Measurements from ENCODE around the gene LARGE1.

The LARGE1 gene

GRCh38 chr22:33774781-33775180 is 145.5 kb downstream of the LARGE1 start:
- no peak for TF ChIP-seq REST (IDR thresholded peaks at IDR 0.05; ENCODE audit: insufficient read depth in 1 of 2, low read depth in 2 of 2, low read length in 2 of 2)
- TF ChIP-seq TAF1 (IDR thresholded peaks at IDR 0.05; ENCODE audit: borderline replicate concordance, insufficient read depth, low read length) = no peak
- no peak for TF ChIP-seq POLR2AphosphoS5 (IDR thresholded peaks at IDR 0.05; ENCODE audit: low read depth, low read length)
- no peak for TF ChIP-seq SIN3A (IDR thresholded peaks at IDR 0.05; ENCODE audit: borderline replicate concordance, insufficient read depth, low read length)
- TF ChIP-seq FOXP2 (optimal IDR thresholded peaks at IDR 0.05; ENCODE audit: borderline replicate concordance, extremely low read depth, extremely low read length, insufficient read depth) = no peak

- TF ChIP-seq REST (IDR thresholded peaks at IDR 0.05; ENCODE audit: insufficient read depth in 1 of 2, low read depth in 2 of 2, low read length in 2 of 2) (no peak), TAF1 (IDR thresholded peaks at IDR 0.05; ENCODE audit: borderline replicate concordance, insufficient read depth, low read length) (no peak), FOXP2 (optimal IDR thresholded peaks at IDR 0.05; ENCODE audit: borderline replicate concordance, extremely low read depth, extremely low read length, insufficient read depth) (no peak), SIN3A (IDR thresholded peaks at IDR 0.05; ENCODE audit: borderline replicate concordance, insufficient read depth, low read length) (no peak), POLR2AphosphoS5 (IDR thresholded peaks at IDR 0.05; ENCODE audit: low read depth, low read length) (no peak)
These were observed 147.5 kb downstream of the LARGE1 start for GRCh38 chr22:33772745-33773144.

GRCh38 chr22:33771136-33771535 is 149.1 kb downstream of the LARGE1 start:
- TF ChIP-seq TAF1 (IDR thresholded peaks at IDR 0.05; ENCODE audit: borderline replicate concordance, insufficient read depth, low read length) (no peak), POLR2AphosphoS5 (IDR thresholded peaks at IDR 0.05; ENCODE audit: low read depth, low read length) (no peak), FOXP2 (optimal IDR thresholded peaks at IDR 0.05; ENCODE audit: borderline replicate concordance, extremely low read depth, extremely low read length, insufficient read depth) (no peak), REST (IDR thresholded peaks at IDR 0.05; ENCODE audit: insufficient read depth in 1 of 2, low read depth in 2 of 2, low read length in 2 of 2) (no peak), SIN3A (IDR thresholded peaks at IDR 0.05; ENCODE audit: borderline replicate concordance, insufficient read depth, low read length) (no peak)

DNA sequence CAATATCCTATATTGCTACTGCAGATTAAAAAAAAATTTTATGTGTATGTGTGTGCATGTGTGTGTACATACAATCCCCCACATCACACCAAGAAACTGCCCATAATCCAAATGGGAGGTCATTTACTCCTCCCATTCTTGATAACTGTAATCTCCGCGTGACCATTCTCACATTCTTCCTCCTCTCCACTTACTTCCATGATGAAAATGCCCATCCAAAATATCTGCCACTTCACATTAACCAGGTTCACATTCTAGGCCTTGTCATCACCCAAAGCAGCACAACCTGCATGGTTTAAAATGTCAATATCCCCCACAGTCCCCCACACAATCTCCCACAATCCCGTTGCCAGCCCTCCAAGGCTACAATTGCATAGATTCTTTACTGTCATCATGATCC is 149.6 kb downstream of the LARGE1 start:
- TF ChIP-seq FOXP2 (optimal IDR thresholded peaks at IDR 0.05; ENCODE audit: borderline replicate concordance, extremely low read depth, extremely low read length, insufficient read depth) (no peak), TAF1 (IDR thresholded peaks at IDR 0.05; ENCODE audit: borderline replicate concordance, insufficient read depth, low read length) (no peak), POLR2AphosphoS5 (IDR thresholded peaks at IDR 0.05; ENCODE audit: low read depth, low read length) (no peak), SIN3A (IDR thresholded peaks at IDR 0.05; ENCODE audit: borderline replicate concordance, insufficient read depth, low read length) (no peak), REST (IDR thresholded peaks at IDR 0.05; ENCODE audit: insufficient read depth in 1 of 2, low read depth in 2 of 2, low read length in 2 of 2) (no peak)

GRCh38 chr22:33766091-33766490 is 154.2 kb downstream of the LARGE1 start:
- TF ChIP-seq FOXP2 (optimal IDR thresholded peaks at IDR 0.05; ENCODE audit: borderline replicate concordance, extremely low read depth, extremely low read length, insufficient read depth) = no peak
- TF ChIP-seq SIN3A (IDR thresholded peaks at IDR 0.05; ENCODE audit: borderline replicate concordance, insufficient read depth, low read length) = no peak
- no peak for TF ChIP-seq TAF1 (IDR thresholded peaks at IDR 0.05; ENCODE audit: borderline replicate concordance, insufficient read depth, low read length)
- TF ChIP-seq POLR2AphosphoS5 (IDR thresholded peaks at IDR 0.05; ENCODE audit: low read depth, low read length) = no peak
- no peak for TF ChIP-seq REST (IDR thresholded peaks at IDR 0.05; ENCODE audit: insufficient read depth in 1 of 2, low read depth in 2 of 2, low read length in 2 of 2)
